ENCODE measurements around the gene CPNE2.

Gene CPNE2

GRCh38 chr16:57051696-57052228 lies 40.6 kb upstream of the CPNE2 start:
- TF ChIP-seq, protein P1, sequence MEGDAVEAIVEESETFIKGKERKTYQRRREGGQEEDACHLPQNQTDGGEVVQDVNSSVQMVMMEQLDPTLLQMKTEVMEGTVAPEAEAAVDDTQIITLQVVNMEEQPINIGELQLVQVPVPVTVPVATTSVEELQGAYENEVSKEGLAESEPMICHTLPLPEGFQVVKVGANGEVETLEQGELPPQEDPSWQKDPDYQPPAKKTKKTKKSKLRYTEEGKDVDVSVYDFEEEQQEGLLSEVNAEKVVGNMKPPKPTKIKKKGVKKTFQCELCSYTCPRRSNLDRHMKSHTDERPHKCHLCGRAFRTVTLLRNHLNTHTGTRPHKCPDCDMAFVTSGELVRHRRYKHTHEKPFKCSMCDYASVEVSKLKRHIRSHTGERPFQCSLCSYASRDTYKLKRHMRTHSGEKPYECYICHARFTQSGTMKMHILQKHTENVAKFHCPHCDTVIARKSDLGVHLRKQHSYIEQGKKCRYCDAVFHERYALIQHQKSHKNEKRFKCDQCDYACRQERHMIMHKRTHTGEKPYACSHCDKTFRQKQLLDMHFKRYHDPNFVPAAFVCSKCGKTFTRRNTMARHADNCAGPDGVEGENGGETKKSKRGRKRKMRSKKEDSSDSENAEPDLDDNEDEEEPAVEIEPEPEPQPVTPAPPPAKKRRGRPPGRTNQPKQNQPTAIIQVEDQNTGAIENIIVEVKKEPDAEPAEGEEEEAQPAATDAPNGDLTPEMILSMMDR (conservative IDR thresholded peaks at IDR 0.05; ENCODE audit: low read depth, low read length), result no peak
- H3K4me3 ChIP-seq (ENCODE audit: low read depth, low read length), result no peak overlapping the region
- no peak for DNase-seq (ENCODE audit: low read depth)

DNA sequence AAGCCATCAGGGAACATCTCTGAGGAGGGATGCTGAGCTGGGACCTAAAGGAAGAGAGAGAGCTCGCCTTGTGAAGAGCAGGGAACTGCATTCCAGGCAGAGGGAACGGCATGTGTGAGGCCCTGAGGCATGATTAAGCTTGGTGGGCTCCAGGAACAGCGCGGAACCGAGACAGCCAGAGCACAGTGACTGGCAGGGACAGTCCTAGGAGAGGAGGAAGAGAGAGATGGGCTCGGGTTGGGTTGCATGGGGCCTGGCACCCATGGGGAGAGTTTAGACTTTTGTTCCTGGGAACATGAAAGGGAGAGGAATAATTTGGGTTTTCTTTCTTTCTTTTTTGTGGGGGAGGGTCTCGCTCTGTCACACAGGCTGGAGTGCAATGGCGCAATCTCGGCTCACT lies 39.2 kb upstream of the CPNE2 start:
- no peak overlapping the region for H3K4me3 ChIP-seq (ENCODE audit: low read depth, low read length)
- no peak for DNase-seq (ENCODE audit: low read depth)
- TF ChIP-seq, protein P1 (conservative IDR thresholded peaks at IDR 0.05; ENCODE audit: low read depth, low read length), result no peak

GRCh38 chr16:57054338-57054737 lies 38.0 kb upstream of the CPNE2 start:
- TF ChIP-seq, protein P1 (conservative IDR thresholded peaks at IDR 0.05; ENCODE audit: low read depth, low read length), result no peak
- DNase-seq (ENCODE audit: low read depth), result no peak

DNA sequence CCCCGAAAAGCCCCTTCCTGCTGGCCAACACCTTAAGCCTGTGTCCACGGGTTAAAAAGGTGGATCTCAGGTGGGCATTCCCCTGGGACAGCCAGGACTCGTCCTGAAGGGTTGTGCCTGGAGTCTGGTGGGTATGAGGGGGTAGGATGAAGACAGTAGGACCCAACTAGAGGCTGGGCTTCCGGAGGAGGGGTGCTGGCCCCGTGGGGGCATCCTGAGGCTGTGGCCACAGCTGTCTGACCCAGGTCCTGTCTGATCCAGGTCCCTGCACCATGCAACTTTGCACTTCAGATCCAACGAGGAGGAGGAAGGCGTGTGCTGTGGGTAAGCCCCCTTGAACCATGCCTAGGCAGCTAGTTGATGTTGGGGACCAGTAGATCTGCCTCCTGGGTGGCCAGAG lies 37.6 kb upstream of the CPNE2 start:
- no peak for DNase-seq (ENCODE audit: low read depth)
- no peak overlapping the region for H3K4me3 ChIP-seq (ENCODE audit: low read depth, low read length)
- TF ChIP-seq, protein P1 (conservative IDR thresholded peaks at IDR 0.05; ENCODE audit: low read depth, low read length), result no peak

More at GRCh38 chr16:57054338-57054737, 38.0 kb upstream of the CPNE2 start:
- no peak overlapping the region for H3K4me3 ChIP-seq (ENCODE audit: low read depth, low read length)

GRCh38 chr16:57055671-57056070 lies 36.7 kb upstream of the CPNE2 start:
- DNase-seq (ENCODE audit: low read depth), result no peak
- H3K4me3 ChIP-seq (ENCODE audit: low read depth, low read length), result no peak overlapping the region
- TF ChIP-seq, protein P1 (conservative IDR thresholded peaks at IDR 0.05; ENCODE audit: low read depth, low read length), result no peak

DNA sequence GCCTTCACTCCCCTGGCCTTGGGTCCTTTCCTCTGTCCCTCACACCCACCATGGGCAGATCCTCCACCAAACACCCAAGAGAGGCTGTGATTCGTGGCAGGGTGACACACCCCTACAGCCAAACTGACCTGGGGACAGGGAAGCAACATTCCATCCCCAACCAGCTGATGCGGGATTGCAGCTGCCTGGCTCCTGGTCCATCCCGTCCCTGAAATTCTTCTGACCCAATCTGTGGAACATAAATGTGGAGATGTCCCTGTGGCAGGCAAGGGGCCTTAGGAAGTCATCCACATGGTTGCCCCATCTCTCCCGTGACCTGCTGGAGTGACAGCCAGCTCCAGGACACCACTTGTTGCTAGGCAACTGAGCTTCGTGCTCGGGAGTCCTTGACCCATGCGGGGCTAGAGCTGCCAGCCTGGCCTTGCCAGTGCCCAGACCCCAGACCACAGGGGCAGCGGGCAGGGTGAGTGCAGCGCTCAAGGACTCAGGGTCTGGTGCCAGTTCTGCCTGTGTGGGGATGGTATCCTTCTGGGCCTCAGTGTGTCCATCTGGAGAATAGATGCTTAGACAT lies 34.0 kb upstream of the CPNE2 start:
- TF ChIP-seq, protein P1 (conservative IDR thresholded peaks at IDR 0.05; ENCODE audit: low read depth, low read length), result no peak
- no peak overlapping the region for H3K4me3 ChIP-seq (ENCODE audit: low read depth, low read length)
- no peak for DNase-seq (ENCODE audit: low read depth)
